SK-N-MC (cell line): ENCODE data around the gene ZNF521.

ENCODE experiments used
- DNase-seq: peaks from one replicate; pipeline ENCODE4 v3.0.0-alpha.2; 2011; ENCODE audit warnings: low read depth, low spot score
- H3K27ac ChIP-seq: fragments of 200-600 bp; sonication (generic); 2 replicates; pipeline ENCODE4 v1.5.1; 2016; ENCODE audit warnings: mixed run types
- H3K36me3 ChIP-seq: fragments of 200-600 bp; sonication (generic); 2 replicates; pipeline ENCODE4 v1.6.1; 2017; ENCODE audit warnings: antibody characterized with exemption, low read length, mixed read lengths; ENCODE audit not compliant: insufficient read depth
- H3K4me3 ChIP-seq: fragments of 200-600 bp; sonication (generic); 2 replicates; pipeline ENCODE4 v1.5.1; 2016
- H3K9ac ChIP-seq: fragments of 200-600 bp; sonication (generic); 2 replicates; pipeline ENCODE4 v1.8.0; 2017; ENCODE audit warnings: mixed run types, mixed read lengths; ENCODE audit not compliant: insufficient read length
- H3K9me3 ChIP-seq: fragments of 200-600 bp; sonication (generic); 2 replicates; pipeline ENCODE4 v1.6.1; 2017; ENCODE audit warnings: low read depth, mild to moderate bottlenecking, antibody characterized with exemption, low read length, moderate library complexity, mixed read lengths
- EZH2 ChIP-seq: fragments of 200-600 bp; sonication (generic); IDR thresholded peaks from one replicate; pipeline ENCODE4 v1.6.1; 2017; ENCODE audit warnings: antibody characterized with exemption
- FOXP2 ChIP-seq: optimal IDR thresholded peaks from 2 replicates; pipeline ENCODE3; 2011; ENCODE audit warnings: mild to moderate bottlenecking, moderate library complexity; ENCODE audit not compliant: insufficient read depth; ENCODE audit errors: extremely low read length, control extremely low read depth
- POLR2AphosphoS5 ChIP-seq: IDR thresholded peaks from 2 replicates; pipeline ENCODE4 v1.6.1; 2012; ENCODE audit warnings: mild to moderate bottlenecking, low read depth, low read length, borderline replicate concordance

The ZNF521 gene

DNA sequence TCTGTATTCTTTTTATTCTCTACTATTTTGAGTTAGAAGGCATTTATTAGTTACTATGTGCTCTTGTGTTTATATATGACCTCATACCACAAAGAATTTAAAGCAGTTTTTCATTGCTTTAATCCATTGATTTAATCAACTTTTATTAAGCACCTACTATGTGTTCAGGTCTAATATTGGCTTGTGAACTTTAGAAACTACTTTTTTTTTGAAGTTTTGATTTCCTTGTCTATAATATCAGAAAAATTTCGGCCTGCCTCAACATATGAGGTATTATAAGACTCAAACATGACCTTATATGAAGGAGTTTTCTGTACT lies 117.7 kb downstream of the ZNF521 start:
- no peak for TF ChIP-seq FOXP2
- no peak for TF ChIP-seq EZH2
- no peak for TF ChIP-seq POLR2AphosphoS5
- no peaks in the 10 kb centered on the region for H3K36me3 ChIP-seq
- H3K9me3 ChIP-seq: no peaks in the 10 kb centered on the region
- H3K9ac ChIP-seq: no peak overlapping the region
- H3K4me3 ChIP-seq: 0 out of 2 replicates have a peak overlapping the region, but pooled peaks have one; percentile 9
- no peak overlapping the region for H3K27ac ChIP-seq
- no peak for DNase-seq

- DNase-seq: no peak
- Histone ChIP-seq H3K9ac (no peak overlapping the region), H3K9me3 (no peaks in the 10 kb centered on the region), H3K4me3 (0 out of 2 replicates have a peak overlapping the region, but pooled peaks have one; percentile 9), H3K36me3 (no peaks in the 10 kb centered on the region), H3K27ac (no peak overlapping the region)
- no peak for TF ChIP-seq EZH2
- TF ChIP-seq FOXP2: no peak
- no peak for TF ChIP-seq POLR2AphosphoS5
Observed at GRCh38 chr18:25233528-25234321, 118.2 kb downstream of the ZNF521 start.

DNA sequence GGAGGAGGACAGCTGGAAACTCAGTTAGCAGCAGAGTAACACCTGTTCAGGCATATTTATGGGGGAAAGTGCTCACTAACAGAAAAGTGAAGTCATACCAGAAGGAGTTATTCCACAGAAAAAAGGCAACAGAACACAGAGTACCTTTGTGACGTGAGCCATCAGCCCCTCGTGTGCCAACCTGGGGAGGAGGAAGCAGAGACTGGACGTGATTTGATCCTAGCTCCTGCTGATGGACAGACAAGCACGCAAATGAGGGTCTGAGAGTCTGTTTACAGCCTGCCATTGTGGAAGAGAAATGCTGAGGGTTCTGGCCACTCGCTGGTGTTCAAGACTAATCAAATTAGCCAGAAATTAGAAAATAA lies 120.7 kb downstream of the ZNF521 start:
- no peaks in the 10 kb centered on the region for H3K36me3 ChIP-seq
- no peak for DNase-seq
- TF ChIP-seq FOXP2: no peak
- TF ChIP-seq POLR2AphosphoS5: no peak
- TF ChIP-seq EZH2: no peak
- H3K27ac ChIP-seq: no peak overlapping the region
- no peak overlapping the region for H3K4me3 ChIP-seq
- H3K9ac ChIP-seq: no peak overlapping the region
- no peaks in the 10 kb centered on the region for H3K9me3 ChIP-seq

DNA sequence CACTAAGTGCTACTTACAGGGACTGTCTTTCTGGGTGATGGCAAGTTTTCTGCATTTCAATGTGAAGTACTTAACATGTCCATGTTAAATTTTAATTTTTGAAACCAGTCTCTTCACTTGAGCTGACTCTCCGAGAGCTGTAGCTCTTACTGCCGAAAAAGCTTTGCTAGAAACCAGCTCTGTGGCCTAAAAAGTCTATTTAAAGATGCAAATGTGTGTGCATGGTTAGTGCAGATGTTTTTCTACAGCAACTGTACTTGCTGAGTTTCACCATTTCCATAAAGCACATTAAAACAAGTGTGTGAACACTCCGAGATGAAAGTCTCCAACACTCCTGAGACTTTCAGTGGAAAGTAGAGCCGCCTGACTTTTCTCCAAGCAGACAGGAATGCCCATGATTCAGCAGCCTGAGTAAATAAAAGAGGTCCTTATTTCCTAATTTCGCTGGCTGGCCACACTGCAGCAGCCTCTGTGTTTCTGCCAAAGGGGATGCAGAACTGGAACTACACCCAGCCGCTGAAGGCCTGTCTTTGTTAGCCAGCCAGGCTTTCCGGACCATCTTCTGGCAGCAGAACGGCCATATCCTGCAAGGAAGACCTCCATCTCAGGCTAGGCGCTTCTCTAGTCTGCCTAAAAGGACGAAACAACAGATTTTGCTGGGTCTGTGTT lies 121.2 kb downstream of the ZNF521 start:
- Histone ChIP-seq H3K36me3 (no peaks in the 10 kb centered on the region), H3K9ac (no peak overlapping the region), H3K27ac (no peak overlapping the region), H3K4me3 (no peak overlapping the region), H3K9me3 (no peaks in the 10 kb centered on the region)
- TF ChIP-seq FOXP2 (no peak), POLR2AphosphoS5 (no peak), EZH2 (no peak)
- no peak for DNase-seq

DNA sequence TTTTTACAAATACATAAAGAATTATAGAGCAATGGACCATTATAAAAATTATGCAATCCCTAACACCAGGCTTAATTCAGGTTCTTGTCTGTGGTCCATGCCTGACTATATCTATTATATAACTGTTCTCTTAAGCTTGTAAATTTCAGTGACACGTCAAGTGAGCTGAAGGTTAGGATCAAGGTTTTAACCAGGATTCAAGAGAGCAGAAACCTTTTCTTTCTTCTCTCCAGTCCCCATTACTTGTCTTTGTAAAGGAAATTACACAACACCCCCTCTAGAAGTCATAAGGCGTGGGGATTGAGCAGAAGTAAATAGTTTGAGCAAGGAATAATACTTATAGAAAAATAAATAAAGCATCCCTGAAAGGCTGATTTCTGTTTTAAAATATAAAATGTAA lies 122.0 kb downstream of the ZNF521 start:
- TF ChIP-seq FOXP2 (no peak), POLR2AphosphoS5 (no peak), EZH2 (no peak)
- H3K36me3 ChIP-seq: no peaks in the 10 kb centered on the region
- no peak for DNase-seq
- no peak overlapping the region for H3K4me3 ChIP-seq
- no peaks in the 10 kb centered on the region for H3K9me3 ChIP-seq
- no peak overlapping the region for H3K9ac ChIP-seq
- H3K27ac ChIP-seq: no peak overlapping the region

GRCh38 chr18:25229081-25229480 lies 122.9 kb downstream of the ZNF521 start:
- TF ChIP-seq FOXP2: peak; percentile 96
- no peak for TF ChIP-seq EZH2
- no peaks in the 10 kb centered on the region for H3K9me3 ChIP-seq
- H3K27ac ChIP-seq: peak overlapping the region; percentile 75
- no peaks in the 10 kb centered on the region for H3K36me3 ChIP-seq
- H3K4me3 ChIP-seq: peak overlapping the region; percentile 40; the same call in 1 of the 2 replicates
- no peak overlapping the region for H3K9ac ChIP-seq
- DNase-seq: peak; percentile 58

DNA sequence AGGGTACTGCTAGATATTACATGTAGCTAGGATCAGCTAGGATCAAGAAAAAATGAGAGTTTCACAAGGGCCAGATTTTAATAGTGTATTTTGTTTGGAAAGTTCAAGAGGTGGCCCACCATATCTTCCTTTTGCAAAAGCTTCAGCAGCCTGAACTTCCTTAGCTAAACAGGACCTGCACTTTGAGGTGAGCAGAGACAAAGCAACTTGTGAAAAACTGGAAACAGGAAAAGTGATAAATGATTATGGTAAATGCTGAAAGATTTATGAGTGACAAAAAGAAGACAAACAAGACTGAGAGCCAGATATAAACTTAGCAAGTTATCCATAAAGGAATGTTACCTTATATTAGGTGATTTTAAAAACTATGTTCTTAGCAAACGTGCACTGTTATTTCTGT lies 123.6 kb downstream of the ZNF521 start:
- Histone ChIP-seq H3K36me3 (no peaks in the 10 kb centered on the region), H3K9ac (no peak overlapping the region), H3K27ac (peak overlapping the region; percentile 75), H3K9me3 (no peaks in the 10 kb centered on the region), H3K4me3 (peak overlapping the region; percentile 40; the same call in 1 of the 2 replicates)
- no peak for DNase-seq
- TF ChIP-seq FOXP2: no peak
- TF ChIP-seq POLR2AphosphoS5: no peak
- no peak for TF ChIP-seq EZH2

DNA sequence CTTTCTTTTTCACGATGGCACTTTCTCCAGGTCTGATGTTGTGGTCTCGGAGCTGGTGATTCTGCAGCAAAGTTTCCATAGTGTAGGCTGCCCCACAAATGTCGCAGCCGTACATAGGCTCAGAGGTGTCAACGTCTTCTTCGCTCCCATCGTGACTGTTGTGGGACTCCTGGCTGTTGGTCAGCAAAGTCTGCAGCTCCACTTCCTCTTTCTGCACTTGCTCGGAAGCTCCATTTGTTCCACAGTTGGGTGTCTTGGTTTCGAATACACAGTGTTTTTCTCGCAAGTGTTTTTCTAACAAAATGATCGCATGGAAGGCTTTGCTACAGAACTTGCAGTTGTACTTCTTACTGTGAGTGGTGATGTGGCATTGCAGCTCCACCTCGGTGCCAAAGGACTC lies 126.8 kb downstream of the ZNF521 start:
- Histone ChIP-seq H3K27ac (no peak overlapping the region), H3K4me3 (no peak overlapping the region)
- no peak for DNase-seq

More for the DNA sequence above, 126.8 kb downstream of the ZNF521 start:
- Histone ChIP-seq H3K9ac (no peak overlapping the region), H3K9me3 (no peaks in the 10 kb centered on the region), H3K36me3 (no peaks in the 10 kb centered on the region)
- TF ChIP-seq EZH2: no peak
- no peak for TF ChIP-seq POLR2AphosphoS5
- TF ChIP-seq FOXP2: no peak
